ENCODE data around the gene SNX32.

GRCh38 chr11:65855927-65856363, 22.2 kb downstream of the SNX32 start:
- TF ChIP-seq YY1 (IDR thresholded peaks at IDR 0.05; ENCODE audit: insufficient read depth, insufficient read length) (no peak), SUZ12 (IDR thresholded peaks at IDR 0.05; ENCODE audit: extremely low read depth, insufficient read depth, insufficient read length) (no peak)

All from NT2/D1 (cell line).